ENCODE measurements around the gene GRIK3.

Gene GRIK3

DNA sequence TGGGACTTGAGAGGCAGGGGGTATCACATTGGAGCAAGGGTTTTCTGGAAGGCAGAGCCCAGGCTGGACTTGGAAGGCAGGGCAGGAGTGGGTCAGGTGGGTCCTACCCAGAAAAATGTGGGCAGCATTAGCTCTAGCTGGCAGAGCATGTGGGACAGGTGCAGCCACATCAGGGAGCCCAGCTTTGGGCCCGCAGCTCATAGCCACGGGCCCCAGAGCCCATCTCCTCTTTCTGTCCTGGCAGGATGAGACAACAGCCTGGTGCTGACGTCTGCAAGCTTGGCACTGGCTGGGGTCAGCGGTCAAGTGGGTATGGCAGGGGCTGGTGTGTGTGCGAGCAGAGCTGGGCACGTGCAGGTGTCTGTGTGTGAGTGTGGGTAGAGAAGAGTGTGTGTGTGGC, 154.7 kb downstream of the GRIK3 start:
- DNase-seq (ENCODE audit: low read depth in 2 of 2): no peak

DNA sequence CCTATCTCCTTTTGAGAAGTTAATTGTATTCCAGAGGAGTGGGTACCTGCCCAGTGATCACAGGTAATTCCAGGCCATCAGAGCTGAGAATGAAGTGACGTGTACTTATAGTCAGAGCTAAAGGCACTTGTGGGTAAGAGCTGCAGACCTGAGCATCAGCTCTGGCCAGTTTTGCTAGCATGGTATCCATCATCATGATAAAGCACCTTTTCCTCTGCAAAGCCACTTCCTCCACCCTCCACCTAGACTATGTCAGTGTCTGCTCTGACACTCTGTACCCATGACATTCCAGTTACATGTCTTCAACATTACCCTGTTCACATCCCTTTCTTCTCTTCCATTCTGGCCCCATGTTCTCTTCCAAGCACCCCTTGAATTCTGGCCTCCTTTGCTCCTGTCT, 157.3 kb downstream of the GRIK3 start:
- no peak for DNase-seq (ENCODE audit: low read depth in 2 of 2)

DNA sequence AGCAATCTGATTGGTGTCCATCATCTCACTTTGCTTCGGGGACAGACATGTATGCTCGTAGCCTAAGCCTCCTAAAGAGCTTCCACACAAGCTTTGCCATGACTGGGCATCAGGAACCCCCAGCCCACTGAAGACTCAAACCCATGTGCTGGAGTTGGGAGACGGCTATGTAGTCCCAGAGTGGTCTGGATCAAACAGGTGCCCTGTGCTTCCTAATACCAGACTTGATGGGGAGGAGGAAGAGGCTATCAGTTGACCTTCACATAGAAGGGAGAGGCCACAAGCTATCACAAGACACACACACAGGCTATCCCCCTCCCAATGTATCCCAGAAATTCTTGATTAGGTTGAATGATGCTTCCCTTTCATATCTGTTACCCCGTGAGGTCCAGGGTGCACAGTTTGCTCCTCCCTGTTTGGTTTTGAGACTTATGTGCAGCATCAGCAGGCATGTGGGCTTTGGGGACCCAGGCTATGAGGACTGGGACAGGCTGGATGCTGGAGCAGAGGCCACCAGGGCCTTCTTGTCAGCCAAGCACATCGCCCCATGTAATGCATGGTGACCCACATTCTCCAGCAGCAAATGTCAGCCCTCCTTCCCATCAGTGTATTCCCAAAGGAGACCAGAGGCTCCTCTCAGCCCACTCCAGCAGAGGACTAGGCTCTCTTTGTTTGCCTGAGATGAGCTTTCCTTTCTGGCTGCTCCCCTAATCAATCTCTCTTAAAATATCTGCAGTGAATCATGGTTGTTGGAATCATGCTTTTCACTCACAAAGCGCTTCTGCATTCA, 159.8 kb downstream of the GRIK3 start:
- no peak for DNase-seq (ENCODE audit: low read depth in 2 of 2)

DNA sequence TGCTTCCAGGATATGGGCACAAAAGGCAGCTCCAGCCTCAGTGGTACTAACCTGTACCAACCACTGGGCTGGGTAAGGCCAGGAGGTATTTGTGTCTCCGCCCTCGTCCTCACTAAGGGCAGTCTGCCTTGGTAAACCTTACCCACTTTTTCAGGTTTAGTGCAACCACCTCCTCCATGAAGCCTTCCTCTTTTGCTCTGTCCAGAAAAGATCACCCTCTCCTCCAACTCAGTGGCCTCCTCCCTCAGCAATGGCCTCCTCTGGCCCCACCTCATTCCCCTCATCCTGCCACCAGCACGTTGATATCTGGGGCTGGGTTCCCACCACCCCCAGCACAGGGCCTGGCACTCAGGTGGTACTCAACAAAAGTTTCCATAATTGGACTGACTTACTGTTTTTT, 161.5 kb downstream of the GRIK3 start:
- no peak for DNase-seq (ENCODE audit: low read depth in 2 of 2)

DNA sequence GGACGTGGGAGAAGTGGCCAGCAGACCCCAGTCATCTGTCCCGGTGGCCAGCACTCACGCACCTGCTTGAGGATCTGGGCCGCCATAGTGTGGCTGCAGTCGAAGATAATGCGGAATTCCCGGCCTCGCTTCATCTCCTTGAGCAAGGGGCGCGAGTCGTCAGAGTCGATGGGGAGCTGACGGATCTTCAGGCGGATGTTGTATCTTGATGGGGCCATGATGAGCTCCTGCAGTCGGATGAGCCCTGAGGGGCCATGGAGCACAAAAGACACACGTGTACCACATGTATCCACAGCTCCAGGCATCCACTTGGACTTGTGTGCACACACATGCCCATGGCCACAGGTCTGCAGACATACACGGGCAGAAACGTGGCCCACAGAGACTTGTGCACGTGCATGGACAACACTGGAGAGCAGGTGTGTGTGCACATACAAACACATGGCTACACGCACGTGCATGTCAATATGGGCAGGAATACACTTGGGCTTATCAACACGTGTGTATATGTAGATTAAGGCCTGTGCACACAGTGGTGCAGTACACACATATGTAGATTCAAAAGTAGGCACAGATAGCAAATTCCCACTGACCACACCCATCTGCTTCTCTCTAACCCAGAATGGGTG, 162.1 kb downstream of the GRIK3 start:
- no peak for DNase-seq (ENCODE audit: low read depth in 2 of 2)

DNA sequence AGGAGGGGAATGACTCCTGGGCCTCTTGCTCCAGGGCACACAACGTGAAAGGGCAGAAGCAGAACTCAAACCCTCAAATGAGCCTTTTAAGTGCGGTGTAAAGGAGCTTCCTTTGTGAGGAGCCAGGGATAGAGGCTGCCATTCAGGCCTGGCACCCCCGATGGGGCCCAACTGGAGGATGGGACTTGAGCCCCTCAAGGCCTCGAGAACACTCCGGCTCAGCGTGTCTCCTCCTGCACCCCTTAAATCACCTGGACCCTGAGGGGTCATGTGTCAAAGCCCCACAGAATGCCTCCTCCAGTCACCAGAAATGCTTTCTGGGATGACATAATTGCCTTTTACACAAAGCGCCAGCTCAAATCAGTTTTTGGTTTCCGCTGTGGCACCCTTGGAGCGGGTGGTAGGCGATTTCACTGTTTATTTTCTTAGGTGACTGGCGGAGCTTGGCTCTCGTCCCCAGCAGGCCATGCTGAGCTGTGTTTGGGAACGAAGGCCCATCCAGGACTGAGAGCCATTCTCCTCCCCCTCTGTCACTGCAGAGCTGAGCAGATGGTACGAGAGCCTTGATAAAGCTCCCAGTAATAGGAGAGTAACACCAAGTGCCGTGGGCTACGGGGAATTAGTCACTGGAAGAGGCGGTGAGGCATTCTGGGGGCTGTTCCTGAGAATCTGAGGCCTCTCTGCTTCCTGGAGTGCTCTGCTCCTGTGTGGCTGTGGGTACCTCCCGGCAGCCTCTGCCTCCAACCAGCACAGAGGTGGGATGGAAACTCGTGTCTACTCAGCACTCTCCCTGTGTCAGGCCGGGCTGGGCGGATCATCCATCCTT, 163.0 kb downstream of the GRIK3 start:
- DNase-seq (ENCODE audit: low read depth in 2 of 2): no peak

DNA sequence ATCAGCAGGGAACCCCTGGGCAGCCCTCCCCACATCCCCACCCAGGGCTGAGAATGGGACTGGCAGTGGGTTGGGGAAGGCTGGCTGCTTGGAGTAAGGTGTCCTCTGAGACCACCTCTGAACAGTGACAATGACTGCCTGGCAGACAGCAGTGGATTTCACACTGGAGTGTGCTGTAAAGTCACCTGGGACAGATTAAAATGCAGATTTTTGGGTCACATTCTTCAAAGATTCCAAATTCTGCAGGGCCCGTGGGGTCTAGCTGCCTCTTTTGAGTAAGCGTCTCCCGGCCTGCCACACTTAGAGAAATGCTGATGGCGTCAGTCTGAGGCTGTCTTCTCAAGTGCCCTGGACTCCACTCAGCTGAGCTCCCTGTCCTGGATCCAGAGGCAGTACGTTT, 164.5 kb downstream of the GRIK3 start:
- no peak for DNase-seq (ENCODE audit: low read depth in 2 of 2)

DNA sequence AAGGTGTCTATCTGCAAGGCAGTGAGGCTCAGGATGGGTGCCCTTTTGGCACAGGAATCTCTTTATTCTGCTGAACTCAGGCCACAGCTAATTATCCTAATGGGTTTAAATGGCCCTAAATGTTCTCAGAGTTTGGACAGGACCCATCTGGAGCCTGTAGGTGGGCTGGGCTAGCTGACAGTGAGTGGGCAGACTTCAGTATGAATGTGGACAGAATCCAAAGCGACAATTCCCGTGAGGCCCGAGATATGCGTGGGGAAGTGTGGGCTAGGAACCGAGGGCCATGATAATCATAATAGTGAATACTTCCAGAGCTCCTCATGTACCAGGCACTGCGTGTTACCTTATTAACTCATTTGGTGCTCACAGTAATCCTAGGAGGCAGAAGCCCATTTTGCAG, 165.3 kb downstream of the GRIK3 start:
- DNase-seq (ENCODE audit: low read depth in 2 of 2): no peak

DNA sequence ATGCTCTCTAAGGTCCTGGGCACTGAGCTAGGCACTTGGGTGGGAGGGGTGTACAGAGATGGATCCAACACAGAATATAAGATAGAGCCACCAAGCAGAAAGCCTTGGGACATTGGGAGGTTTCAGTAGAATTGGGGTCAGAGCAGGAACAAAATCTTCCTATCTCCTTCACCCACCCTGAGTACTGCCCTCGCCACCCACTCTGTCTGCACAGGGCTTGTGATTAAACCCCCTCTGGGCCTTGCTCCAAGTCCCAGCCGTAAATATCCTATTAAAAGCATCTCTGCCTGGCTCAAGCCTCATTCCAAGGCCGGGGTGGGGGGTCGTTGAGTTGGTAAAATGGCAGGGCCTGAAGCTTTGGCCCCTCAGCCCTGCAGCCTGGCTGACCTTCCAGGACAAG, 166.7 kb downstream of the GRIK3 start:
- no peak for DNase-seq (ENCODE audit: low read depth in 2 of 2)

DNA sequence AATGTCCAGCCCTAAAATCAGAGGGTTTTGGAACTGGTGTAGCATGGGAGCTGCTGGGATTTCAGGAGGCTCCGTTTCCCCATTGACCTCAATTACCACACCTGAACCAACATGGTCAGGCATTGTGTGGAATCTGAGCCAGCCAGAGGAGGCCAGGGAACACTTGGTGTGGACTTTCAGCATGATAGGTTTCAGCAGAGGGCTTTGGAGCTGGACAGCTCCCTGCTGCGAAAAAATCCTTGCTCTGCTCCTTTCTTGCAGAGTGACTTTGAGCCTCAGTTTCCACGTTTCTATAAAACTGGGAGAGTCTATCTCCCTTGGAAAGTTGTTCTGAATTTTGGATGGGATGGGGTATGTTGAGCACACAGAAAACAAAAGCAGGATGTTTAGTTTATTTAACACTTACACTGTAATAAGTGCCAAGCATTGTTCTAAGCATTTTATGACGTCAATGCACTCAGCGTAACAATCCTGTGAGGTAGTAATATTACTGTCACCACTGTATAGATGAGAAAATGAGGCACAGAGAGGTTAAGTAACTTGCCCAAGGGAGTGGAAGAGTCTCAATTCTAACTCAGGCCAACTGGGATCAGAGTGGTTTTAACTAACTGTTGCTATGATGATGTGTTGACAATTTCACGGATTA, 168.0 kb downstream of the GRIK3 start:
- DNase-seq (ENCODE audit: low read depth in 2 of 2): no peak

DNA sequence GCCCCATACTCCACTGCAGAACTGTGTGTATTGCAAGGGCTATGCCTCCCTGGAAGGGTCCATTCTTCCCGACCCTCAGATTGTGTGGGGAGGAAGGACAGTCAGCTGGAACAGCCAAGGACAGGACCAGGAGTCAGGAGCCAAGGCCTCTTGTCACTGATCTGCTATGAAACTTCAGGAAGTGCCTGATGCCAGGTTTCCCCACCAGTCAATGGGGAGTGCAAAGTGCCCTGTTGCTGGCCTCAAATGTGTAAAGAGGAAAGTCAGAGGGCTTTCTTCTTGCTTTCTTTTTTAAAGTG, 168.8 kb downstream of the GRIK3 start:
- DNase-seq (ENCODE audit: low read depth in 2 of 2): no peak

DNA sequence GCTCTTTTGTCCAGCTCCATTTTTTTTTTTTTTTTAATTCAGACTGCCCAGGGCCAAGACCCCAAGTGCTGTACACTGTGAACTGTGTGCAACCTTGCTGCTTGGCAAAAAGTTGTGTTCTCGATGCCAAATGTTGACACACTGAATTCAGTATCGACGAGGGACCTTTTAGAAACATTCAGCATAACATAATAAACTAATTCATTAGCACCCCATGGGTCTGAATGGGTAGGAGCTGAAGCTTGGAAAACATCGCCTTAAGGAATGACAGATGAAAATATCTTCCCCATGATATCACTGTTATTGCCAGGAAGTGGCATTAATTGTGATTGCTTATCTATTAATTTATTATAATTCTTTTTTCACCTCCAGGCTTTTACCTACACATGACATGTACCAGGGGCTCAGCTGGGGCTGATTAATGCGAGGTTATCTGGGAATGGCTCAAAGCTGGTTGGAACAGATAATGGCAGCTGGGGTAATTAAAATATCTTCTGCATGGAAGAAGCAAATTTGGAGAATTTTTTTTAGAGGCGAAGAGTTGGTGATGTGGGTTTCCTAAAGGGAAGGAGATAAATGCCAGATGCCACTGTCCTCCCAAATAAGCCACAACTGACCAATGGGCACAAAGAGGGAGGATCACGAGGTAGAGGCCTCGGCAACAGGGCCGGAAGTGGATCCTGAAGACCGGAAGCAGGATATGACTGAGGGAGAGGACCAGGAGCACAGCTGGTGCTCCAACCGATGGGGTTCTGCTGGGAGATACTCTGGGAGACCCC, 169.3 kb downstream of the GRIK3 start:
- DNase-seq (ENCODE audit: low read depth in 2 of 2): no peak

DNA sequence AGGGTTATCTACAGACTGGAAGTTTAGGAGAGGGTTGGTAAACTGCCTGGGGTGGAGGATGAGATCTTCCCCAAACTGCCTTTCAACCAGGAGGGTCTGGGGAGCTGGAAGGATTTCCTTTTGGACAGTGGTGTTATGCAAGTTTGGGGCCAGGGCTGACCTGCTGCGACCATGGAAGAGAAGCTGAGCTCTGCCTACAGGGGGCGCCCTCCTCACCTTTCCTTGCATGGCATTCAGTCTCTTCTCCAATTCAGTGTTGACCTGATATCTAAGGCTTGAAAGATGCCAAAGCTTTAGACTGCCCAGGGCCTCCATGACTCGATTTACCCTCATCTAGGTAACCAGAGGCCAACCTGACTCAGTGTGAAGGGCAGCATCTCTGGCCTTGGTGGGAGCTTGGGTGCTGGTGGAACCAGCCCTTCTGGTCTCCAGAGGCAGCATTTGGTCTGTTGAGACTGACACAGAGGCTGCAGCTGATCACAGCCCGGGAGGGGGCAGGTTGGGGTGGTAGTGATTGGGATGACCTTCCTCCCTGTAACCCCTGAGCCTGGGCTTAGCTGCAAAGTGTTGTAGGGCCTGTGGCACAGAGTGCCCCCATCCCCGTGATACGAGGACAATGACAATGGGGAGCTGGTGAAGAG, 170.0 kb downstream of the GRIK3 start:
- DNase-seq (ENCODE audit: low read depth in 2 of 2): no peak

DNA sequence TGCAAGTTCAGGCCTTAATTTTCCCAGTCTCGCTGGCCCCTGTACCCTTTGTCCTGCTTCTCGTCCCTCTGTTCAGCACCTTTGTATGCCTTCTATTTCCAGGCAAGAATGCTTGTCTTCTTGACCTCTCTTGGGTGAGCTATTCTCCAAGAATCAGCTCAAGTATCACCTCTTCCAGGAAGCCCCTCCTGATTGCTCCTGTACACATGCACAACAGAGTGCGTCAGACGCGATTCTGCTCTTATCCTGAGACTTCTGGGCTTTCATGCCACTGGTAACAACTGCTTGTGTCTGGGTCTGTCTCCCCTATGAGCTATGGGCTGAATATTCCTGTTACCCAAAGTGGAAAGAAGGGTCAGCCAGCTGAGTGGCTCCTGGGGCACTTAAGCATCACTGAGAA, 170.8 kb downstream of the GRIK3 start:
- DNase-seq (ENCODE audit: low read depth in 2 of 2): no peak

DNA sequence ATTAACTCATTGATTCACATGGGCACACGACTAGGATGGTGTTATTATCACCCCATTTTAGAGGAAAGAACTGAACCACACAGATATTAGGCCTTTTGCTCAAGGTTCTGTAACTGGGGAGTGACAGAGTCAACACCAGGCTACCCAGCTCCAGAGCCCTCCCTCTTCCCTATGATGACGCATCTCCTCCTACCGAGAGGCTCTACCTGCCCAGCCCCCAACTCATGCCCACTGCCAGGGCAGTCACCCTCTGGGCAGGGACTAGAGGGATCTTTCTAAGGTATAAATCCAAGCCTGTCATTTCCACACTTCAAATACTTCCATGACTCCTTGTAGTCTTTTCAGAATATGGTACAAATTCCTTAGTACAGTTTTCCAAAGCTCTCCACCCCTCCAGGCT, 171.3 kb downstream of the GRIK3 start:
- DNase-seq (ENCODE audit: low read depth in 2 of 2): no peak

DNA sequence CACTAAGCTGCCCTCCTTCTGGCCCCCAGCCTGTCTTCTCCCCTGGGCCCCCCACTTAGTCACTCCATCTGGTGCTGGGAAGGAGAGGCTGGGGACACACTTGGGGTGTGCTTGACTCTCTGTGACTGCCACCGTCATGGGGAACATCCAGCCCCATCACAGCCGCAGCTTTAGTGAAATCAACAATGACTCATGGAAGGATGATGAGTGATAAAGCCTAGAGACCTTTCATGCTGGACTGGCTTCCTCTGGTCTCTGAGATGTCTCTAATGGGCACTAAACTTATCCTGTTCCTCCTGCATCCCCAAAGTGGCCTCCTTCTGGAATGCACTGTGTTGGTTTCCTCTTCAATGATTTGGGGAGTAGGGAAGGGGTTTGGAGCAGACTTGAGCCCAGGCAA, 172.9 kb downstream of the GRIK3 start:
- no peak for DNase-seq (ENCODE audit: low read depth in 2 of 2)

DNA sequence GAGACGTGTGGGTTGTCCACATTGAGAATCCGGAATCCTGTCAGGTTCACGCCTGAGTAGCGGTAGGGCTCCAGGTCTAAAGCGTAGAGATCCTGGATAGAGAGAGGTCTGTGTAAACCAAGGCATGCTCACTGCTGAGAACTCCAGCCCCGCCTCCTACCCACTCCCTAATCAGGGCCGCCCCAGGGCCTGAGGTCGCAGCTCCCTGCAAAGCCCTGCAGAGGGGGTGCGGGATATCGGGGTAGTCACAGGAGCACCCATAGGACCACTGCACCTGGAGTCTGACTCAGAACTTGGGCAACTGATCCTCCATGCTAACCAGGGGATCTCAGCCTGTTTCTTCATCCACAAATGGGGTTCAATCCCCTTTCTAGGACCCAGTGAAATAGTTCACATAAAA, 174.4 kb downstream of the GRIK3 start:
- no peak for DNase-seq (ENCODE audit: low read depth in 2 of 2)

DNA sequence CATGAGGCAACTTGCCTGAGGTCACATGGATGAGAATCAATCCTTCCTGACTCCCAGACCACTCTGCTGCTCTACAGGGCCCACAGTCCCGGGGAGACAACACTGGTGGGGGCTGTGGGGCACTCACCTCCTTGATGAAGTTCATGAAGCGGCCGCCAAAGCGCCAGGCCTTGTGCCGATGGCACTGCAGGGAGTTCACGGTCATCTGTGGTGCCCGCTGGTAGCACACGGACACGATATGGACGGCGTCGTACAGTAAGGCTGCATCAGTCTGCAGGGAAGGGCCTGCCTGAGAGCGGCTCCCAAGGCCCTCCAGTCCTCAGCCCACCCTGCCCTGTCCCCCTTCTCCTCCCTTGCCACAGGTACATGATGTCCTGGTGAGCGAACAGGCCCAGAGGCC, 175.3 kb downstream of the GRIK3 start:
- DNase-seq (ENCODE audit: low read depth in 2 of 2): no peak

DNA sequence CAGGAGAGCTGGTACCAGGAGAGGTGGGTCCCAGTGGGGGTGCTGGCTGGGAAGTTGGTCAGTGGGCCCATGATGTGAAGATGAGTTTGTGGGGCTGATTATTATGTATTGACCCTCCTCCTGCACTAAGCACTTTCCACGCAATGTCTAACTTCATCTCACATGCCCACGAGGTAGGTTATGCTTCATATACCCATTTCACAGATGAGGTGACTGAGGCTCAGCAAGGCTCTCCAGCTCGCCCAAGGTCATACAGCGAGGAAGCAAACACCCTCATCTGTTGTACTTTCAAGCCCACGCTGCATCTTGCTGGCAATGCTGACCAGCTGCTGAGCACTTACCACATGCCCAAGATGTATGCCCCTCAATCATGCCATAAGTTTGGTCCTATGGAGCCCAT, 175.8 kb downstream of the GRIK3 start:
- DNase-seq (ENCODE audit: low read depth in 2 of 2): no peak

DNA sequence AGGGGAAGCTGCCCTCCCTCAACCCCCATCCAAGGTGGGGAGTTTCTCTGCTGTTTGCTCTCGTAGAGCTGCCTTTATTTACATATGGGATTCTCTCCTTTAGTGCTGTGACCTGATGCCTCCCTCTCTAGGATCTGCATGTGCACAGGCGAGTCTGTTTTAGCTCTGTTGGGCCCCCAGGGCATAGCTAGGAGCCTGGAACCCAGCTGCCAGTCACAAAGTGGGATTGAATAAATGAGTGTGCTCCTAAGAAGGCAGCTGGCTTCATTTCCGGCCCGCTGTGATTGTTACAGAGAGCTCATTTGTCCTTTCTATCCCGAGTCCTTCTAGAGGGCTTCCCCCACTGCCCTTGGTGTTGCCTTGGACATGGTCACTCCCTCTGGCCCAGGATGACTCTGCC, 176.6 kb downstream of the GRIK3 start:
- DNase-seq (ENCODE audit: low read depth in 2 of 2): no peak

Data from stimulated activated CD8-positive, alpha-beta memory T cell treated with anti-CD3 and anti-CD28 coated beads, Interleukin-15, amount 100 ng/mL, for 4 hours (primary cell).